H9 (cell line): ENCODE measurements around the gene CSMD2. TPM values are rescaled to one million over a fixed set of nuclear protein-coding genes. Genes with fewer than 3 reads are reported as not detected.

Source experiments
- DNase-seq: peaks from one replicate; pipeline ENCODE4 v3.0.0-alpha.2; 2017
- H2AFZ ChIP-seq: one replicate; pipeline ENCODE4 v1.6.1; 2013; ENCODE audit warnings: mild to moderate bottlenecking, low read length, control low read depth, moderate library complexity
- H2AK5ac ChIP-seq: 2 replicates; pipeline ENCODE4 v1.6.1; 2013; ENCODE audit warnings: low read length, control low read depth, mixed read lengths; ENCODE audit not compliant: insufficient read length
- H2BK120ac ChIP-seq: one replicate; pipeline ENCODE4 v1.6.1; 2013; ENCODE audit warnings: low read depth, mild to moderate bottlenecking, low read length, control low read depth, inconsistent platforms; ENCODE audit not compliant: poor library complexity, severe bottlenecking
- H2BK12ac ChIP-seq: 2 replicates; pipeline ENCODE4 v1.6.1; 2013; ENCODE audit warnings: low read length, control low read depth, mixed read lengths, low read depth; ENCODE audit not compliant: insufficient read length
- H2BK15ac ChIP-seq: 2 replicates; pipeline ENCODE4 v1.6.1; 2013; ENCODE audit warnings: low read depth, low read length, control low read depth
- H2BK20ac ChIP-seq: one replicate; pipeline ENCODE4 v1.6.1; 2013; ENCODE audit warnings: low read depth, mild to moderate bottlenecking, low read length, control low read depth, inconsistent platforms; ENCODE audit not compliant: poor library complexity, severe bottlenecking
- H2BK5ac ChIP-seq: 2 replicates; pipeline ENCODE4 v1.6.1; 2013; ENCODE audit warnings: low read length, control low read depth, mixed read lengths; ENCODE audit not compliant: insufficient read length
- H3K14ac ChIP-seq: 2 replicates; pipeline ENCODE4 v1.6.1; 2013; ENCODE audit warnings: low read length, control low read depth; ENCODE audit not compliant: insufficient read depth
- H3K18ac ChIP-seq: 2 replicates; pipeline ENCODE4 v1.6.1; 2013; ENCODE audit warnings: low read depth, mild to moderate bottlenecking, mixed read lengths, low read length, control low read depth; ENCODE audit not compliant: insufficient read length
- H3K23ac ChIP-seq: 2 replicates; pipeline ENCODE4 v1.6.1; 2013; ENCODE audit warnings: low read length, control low read depth, mixed read lengths, low read depth; ENCODE audit not compliant: insufficient read length
- H3K23me2 ChIP-seq: 2 replicates; pipeline ENCODE4 v1.6.1; 2013; ENCODE audit warnings: low read depth, mild to moderate bottlenecking, mixed read lengths, low read length, control low read depth; ENCODE audit not compliant: insufficient read length, poor library complexity, severe bottlenecking
- H3K27ac ChIP-seq: 2 replicates; pipeline ENCODE4 v1.5.1; 2013; ENCODE audit warnings: low read length, control low read depth, mixed read lengths, low read depth; ENCODE audit not compliant: insufficient read length
- H3K27me3 ChIP-seq: 2 replicates; pipeline ENCODE4 v1.6.1; 2013; ENCODE audit warnings: low read length, control low read depth, inconsistent platforms; ENCODE audit not compliant: insufficient read depth
- H3K4ac ChIP-seq: 2 replicates; pipeline ENCODE4 v1.6.1; 2013; ENCODE audit warnings: low read depth, mild to moderate bottlenecking, control low read depth, inconsistent platforms, low read length, moderate library complexity
- H3K4me1 ChIP-seq: 2 replicates; pipeline ENCODE4 v1.6.1; 2013; ENCODE audit warnings: low read length, control low read depth, inconsistent platforms; ENCODE audit not compliant: insufficient read depth
- H3K4me2 ChIP-seq: 2 replicates; pipeline ENCODE4 v1.6.1; 2013; ENCODE audit warnings: low read length, control low read depth, mixed read lengths; ENCODE audit not compliant: insufficient read length, insufficient read depth
- H3K56ac ChIP-seq: 2 replicates; pipeline ENCODE4 v1.6.1; 2013; ENCODE audit warnings: low read depth, mild to moderate bottlenecking, mixed read lengths, low read length, control low read depth; ENCODE audit not compliant: insufficient read length
- H3K79me1 ChIP-seq: 2 replicates; pipeline ENCODE4 v1.6.1; 2013; ENCODE audit warnings: low read depth, mild to moderate bottlenecking, moderate library complexity, low read length, control low read depth, inconsistent platforms; ENCODE audit not compliant: insufficient read depth, poor library complexity, severe bottlenecking
- H3K79me2 ChIP-seq: 2 replicates; pipeline ENCODE4 v1.6.1; 2013; ENCODE audit warnings: low read length, control low read depth, inconsistent platforms; ENCODE audit not compliant: insufficient read depth
- H3K9ac ChIP-seq: 2 replicates; pipeline ENCODE4 v1.6.1; 2013; ENCODE audit warnings: low read length, control low read depth, mixed read lengths; ENCODE audit not compliant: insufficient read length; ENCODE audit errors: extremely low read depth
- H3K9me3 ChIP-seq: one replicate; pipeline ENCODE4 v1.6.1; 2013; ENCODE audit warnings: low read depth, low read length, inconsistent platforms; ENCODE audit not compliant: control insufficient read depth
- H3T11ph ChIP-seq: one replicate; pipeline ENCODE4 v1.6.1; 2013; ENCODE audit warnings: mild to moderate bottlenecking, low read length, control low read depth, inconsistent platforms
- H4K20me1 ChIP-seq: one replicate; pipeline ENCODE4 v1.6.1; 2013; ENCODE audit not compliant: control insufficient read depth, insufficient read length, insufficient read depth
- H4K5ac ChIP-seq: 2 replicates; pipeline ENCODE4 v1.6.1; 2013; ENCODE audit warnings: low read depth, mild to moderate bottlenecking, mixed read lengths, low read length, control low read depth; ENCODE audit not compliant: insufficient read length
- H4K8ac ChIP-seq: replicated peaks from 2 replicates; pipeline ENCODE4 v1.6.1; 2013; ENCODE audit warnings: low read length, control low read depth, mixed read lengths, low read depth; ENCODE audit not compliant: insufficient read length
- H4K91ac ChIP-seq: 2 replicates; pipeline ENCODE4 v1.6.1; 2013; ENCODE audit warnings: low read depth, mild to moderate bottlenecking, moderate library complexity, mixed read lengths, low read length, control low read depth; ENCODE audit not compliant: insufficient read length
- H3K27ac Mint-ChIP-seq, 3 experiments: 2 replicates in 2 of 3; 3 replicates in 1 of 3; pipeline ENCODE4 v1.8.0; 2020 to 2021; ENCODE audit warnings: mixed read lengths in 3 of 3, mild to moderate bottlenecking in 1 of 3, moderate library complexity in 1 of 3
- H3K27me3 Mint-ChIP-seq: 2 replicates; pipeline ENCODE4 v1.8.0; 2021; ENCODE audit warnings: low read depth, mild to moderate bottlenecking, moderate library complexity, mixed read lengths
- H3K36me3 Mint-ChIP-seq, 3 experiments: 2 replicates in 2 of 3; 3 replicates in 1 of 3; pipeline ENCODE4 v1.8.0; 2020 to 2021; ENCODE audit warnings: low read depth in 3 of 3, mixed read lengths in 3 of 3; ENCODE audit not compliant: insufficient read depth in 1 of 3
- H3K4me1 Mint-ChIP-seq, 2 experiments: 2 replicates each; pipeline ENCODE4 v1.8.0; 2020; ENCODE audit warnings: mixed read lengths in 2 of 2
- H3K4me3 Mint-ChIP-seq, 2 experiments: 2 replicates in 1 of 2; 3 replicates in 1 of 2; pipeline ENCODE4 v1.8.0; 2020 to 2021; ENCODE audit warnings: mild to moderate bottlenecking in 2 of 2, mixed read lengths in 2 of 2, moderate library complexity in 1 of 2
- H3K9me3 Mint-ChIP-seq, 2 experiments: 2 replicates in 1 of 2; 3 replicates in 1 of 2; pipeline ENCODE4 v1.8.0; 2020; ENCODE audit warnings: mild to moderate bottlenecking in 2 of 2, mixed read lengths in 2 of 2, moderate library complexity in 1 of 2
- CTCF ChIP-seq: fragments of 200-600 bp; sonication (generic); conservative IDR thresholded peaks from 3 replicates; pipeline ENCODE4 v1.8.0; 2021; ENCODE audit warnings: antibody characterized with exemption, mild to moderate bottlenecking
- WGBS: extraction: QIAGEN DNeasy Blood & Tissue Kit; methylation state at CpG from one replicate; pipeline ENCODE4 v1.1.7; 2013; ENCODE audit warnings: missing lambda C conversion rate, low lambda C conversion rate, mixed read lengths; ENCODE audit not compliant: insufficient read length; ENCODE audit errors: extremely low coverage; 5-methylcytosine and 5-hydroxymethylcytosine counted together
- total RNA-seq: library from RNA; stranded (reverse); gene quantifications from 2 replicates; pipeline ENCODE4 v1.2.1, GENCODE V29; 2021

CSMD2 gene
- total RNA-seq, 1 experiment from 2014 or later: 6.4 TPM

DNA sequence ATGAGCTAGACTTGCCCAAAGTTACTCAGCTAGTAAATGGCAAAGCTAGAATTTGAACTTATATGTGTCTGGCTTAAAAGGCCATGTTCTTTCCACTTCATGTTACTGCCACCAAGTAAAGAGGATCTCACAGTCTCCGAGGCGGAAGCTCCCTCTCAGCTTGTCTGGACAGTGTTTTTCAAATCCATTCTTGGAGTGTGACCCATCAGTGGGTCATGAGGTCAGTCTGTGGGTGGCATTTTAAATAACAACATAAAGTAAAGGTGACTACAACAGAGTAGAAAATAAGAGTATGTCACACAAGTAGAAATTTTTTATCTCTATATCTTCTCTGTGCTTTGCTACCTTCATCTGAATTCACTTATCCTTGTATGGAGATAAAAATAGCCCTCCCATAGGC is 304.4 kb downstream of the CSMD2 start:
- H3K36me3 Mint-ChIP-seq: no peaks in the 10 kb centered on the region; a peak in 2 of 7 replicates
- H2AK5ac ChIP-seq: no peak overlapping the region

More for the DNA sequence above, 304.4 kb downstream of the CSMD2 start:
- H3K27ac Mint-ChIP-seq: no peak overlapping the region
- Histone ChIP-seq H3K79me1 (no peaks in the 10 kb centered on the region), H2BK15ac (no peak overlapping the region), H3K56ac (no peak overlapping the region), H3K79me2 (no peaks in the 10 kb centered on the region; the same call in 1 of the 2 replicates), H4K8ac (no peak overlapping the region), H2BK12ac (no peak overlapping the region), H4K91ac (no peak overlapping the region), H3K23ac (no peak overlapping the region), H2BK5ac (no peak overlapping the region), H3K9ac (no peak overlapping the region), H2BK20ac (no peak overlapping the region), H3K4me2 (no peak overlapping the region), H3K9me3 (no peaks in the 10 kb centered on the region), H3K4me1 (no peaks in the 10 kb centered on the region; the same call in 1 of the 2 replicates), H3K4ac (no peak overlapping the region), H2BK120ac (no peak overlapping the region), H4K20me1 (no peaks in the 10 kb centered on the region), H3K27ac (no peak overlapping the region), H3K27me3 (no peaks in the 10 kb centered on the region), H3K23me2 (no peaks in the 10 kb centered on the region), H3K14ac (no peak overlapping the region), H4K5ac (no peak overlapping the region), H2AFZ (no peak overlapping the region), H3K18ac (no peak overlapping the region), H3T11ph (no peak overlapping the region)
- H3K9me3 Mint-ChIP-seq: no peaks in the 10 kb centered on the region
- DNase-seq: no peak
- H3K4me1 Mint-ChIP-seq: peaks cover 0 to 3% of the 10 kb centered on the region in 2 experiments; a peak in 1 of 4 replicates
- WGBS: no CpG with 5 or more reads among the region's 2 CpGs
- H3K4me3 Mint-ChIP-seq: no peak overlapping the region
- TF ChIP-seq CTCF: no peak
- no peaks in the 10 kb centered on the region for H3K27me3 Mint-ChIP-seq
